Panc1 (cell line): Measurements from ENCODE around the gene GAST. TPM values are rescaled to one million over a fixed set of nuclear protein-coding genes. Genes with fewer than 3 reads are reported as not detected.

ENCODE experiments used
- ATAC-seq: fragments of 200-7000 bp; cut with Tn5 transposase; 2 replicates; pipeline ENCODE4 v1.9.1; 2020; ENCODE audit warnings: mild to moderate bottlenecking, moderate library complexity
- BruUV-seq: library from RNA; stranded (reverse); fragments of 400-500 nt; replicated peaks from 2 replicates; lab custom pipeline; 2021; lab: Mats Ljungman, UMichigan
- CTCF ChIA-PET: fragments of 300-600 bp; sonication (Branson Sonifier 250); formaldehyde crosslinking; loops from one replicate; lab custom pipeline; 2022; ENCODE audit warnings: antibody characterized with exemption; lab: Charles Lee
- POLR2A ChIA-PET: fragments of 300-600 bp; sonication (Branson Sonifier 250); formaldehyde crosslinking; loops from one replicate; lab custom pipeline; 2022; ENCODE audit warnings: antibody characterized with exemption; lab: Charles Lee
- DNase-seq: peaks from one replicate; pipeline ENCODE4 v3.0.0-alpha.2; 2010; ENCODE audit warnings: low read depth, low spot score
- H3K27ac ChIP-seq: 2 replicates; pipeline ENCODE4 v1.5.1; 2011; ENCODE audit warnings: mild to moderate bottlenecking, low read length, inconsistent platforms
- H3K27me3 ChIP-seq: fragments of 200-500 bp; sonication (Bioruptor generic); 2 replicates; pipeline ENCODE4 v1.6.0; 2014; ENCODE audit warnings: low read length, inconsistent platforms; ENCODE audit not compliant: control insufficient read depth, insufficient read depth
- H3K36me3 ChIP-seq: fragments of 200-500 bp; sonication (Bioruptor generic); 2 replicates; pipeline ENCODE4 v1.5.1; 2014; ENCODE audit warnings: inconsistent platforms, mild to moderate bottlenecking, low read length, moderate library complexity; ENCODE audit not compliant: control insufficient read depth, insufficient read depth
- H3K4me1 ChIP-seq: 2 replicates; pipeline ENCODE4 v1.5.1; 2011; ENCODE audit warnings: inconsistent platforms, mild to moderate bottlenecking, low read length, moderate library complexity; ENCODE audit not compliant: control insufficient read depth, insufficient read depth
- H3K4me3 ChIP-seq, 2 experiments: 2 replicates each; pipeline ENCODE4 v1.5.1; 2011 to 2012; ENCODE audit warnings: low read depth in 2 of 2, low read length in 2 of 2, mild to moderate bottlenecking in 2 of 2, inconsistent platforms in 1 of 2, moderate library complexity in 1 of 2
- H3K9me3 ChIP-seq: fragments of 200-500 bp; sonication (Bioruptor generic); 2 replicates; pipeline ENCODE4 v1.5.1; 2014; ENCODE audit warnings: low read depth, mild to moderate bottlenecking, inconsistent platforms, low read length, moderate library complexity; ENCODE audit not compliant: control insufficient read depth, insufficient read depth
- CTCF ChIP-seq: fragments of 450-650 bp; IDR thresholded peaks from 2 replicates; pipeline ENCODE4 v1.5.1; 2017; ENCODE audit warnings: mild to moderate bottlenecking
- POLR2AphosphoS5 ChIP-seq: IDR thresholded peaks from 2 replicates; pipeline ENCODE4 v1.6.1; 2012; ENCODE audit warnings: mild to moderate bottlenecking, low read depth, low read length, moderate library complexity
- REST ChIP-seq, 2 experiments: IDR thresholded peaks; 2 replicates each; pipeline ENCODE4 v1.6.1; 2011 to 2012; ENCODE audit warnings: low read depth in 2 of 2, control low read depth in 1 of 2, low read length in 1 of 2, mild to moderate bottlenecking in 1 of 2, moderate library complexity in 1 of 2; ENCODE audit not compliant: insufficient read depth in 1 of 2
- SIN3A ChIP-seq: IDR thresholded peaks from 2 replicates; pipeline ENCODE4 v1.6.1; 2012; ENCODE audit warnings: low read depth, mild to moderate bottlenecking, low read length, moderate library complexity, borderline replicate concordance; ENCODE audit not compliant: insufficient read depth
- TCF7L2 ChIP-seq: IDR thresholded peaks from 2 replicates; pipeline ENCODE4 v1.6.1; 2011; ENCODE audit warnings: mild to moderate bottlenecking, low read depth, low read length, inconsistent platforms
- in situ Hi-C: cut with HindIII; loops from 2 replicates; pipeline ENCODE4 v1.10.0; 2016; ENCODE audit warnings: low sequenced_read_pairs, low pct_unique_long_range_greater_than_20kb
- intact Hi-C: fragments of 100-400 bp; cut with micrococcal nuclease; formaldehyde crosslinking; loops from one replicate; pipeline ENCODE4 v1.10.0; 2022; ENCODE audit not compliant: unreplicated experiment
- total RNA-seq: library from RNA; stranded (reverse); gene quantifications from one replicate; pipeline ENCODE4 v1.2.1, GENCODE V29; 2021; ENCODE audit not compliant: unreplicated experiment

Gene GAST
- total RNA-seq, 1 experiment from 2014 or later, result not detected

GRCh38 chr17:41682631-41683030, 29.5 kb upstream of the GAST start:
- ATAC-seq, result no peak
- CTCF ChIA-PET, result no interaction called here

GRCh38 chr17:41683441-41684007, 28.6 kb upstream of the GAST start:
- DNase-seq (no peak), ATAC-seq (no peak)
- TF ChIP-seq SIN3A (no peak), POLR2AphosphoS5 (no peak)
- intact Hi-C loops (no loop called here), in situ Hi-C loops (no loop called here)
- no peak overlapping the region for H3K27ac ChIP-seq
- no TSS peak for BruUV-seq
- peaks cover 12% of the 10 kb centered on the region for H3K4me1 ChIP-seq
- CTCF ChIA-PET, result no interaction called here
- no peak overlapping the region for H3K4me3 ChIP-seq
- POLR2A ChIA-PET, result no interaction called here
- H3K27me3 ChIP-seq, result no peaks in the 10 kb centered on the region
- no peaks in the 10 kb centered on the region for H3K36me3 ChIP-seq
- H3K9me3 ChIP-seq, result no peaks in the 10 kb centered on the region; the same call in 1 of the 2 replicates

More at GRCh38 chr17:41682631-41683030, 29.5 kb upstream of the GAST start:
- H3K4me3 ChIP-seq, result no peak overlapping the region
- intact Hi-C loops, result no loop called here
- H3K4me1 ChIP-seq, result peaks cover 6% of the 10 kb centered on the region
- H3K36me3 ChIP-seq, result no peaks in the 10 kb centered on the region
- POLR2A ChIA-PET, result no interaction called here
- H3K27me3 ChIP-seq, result no peaks in the 10 kb centered on the region
- no TSS peak for BruUV-seq
- no peaks in the 10 kb centered on the region; the same call in 1 of the 2 replicates for H3K9me3 ChIP-seq
- no peak overlapping the region for H3K27ac ChIP-seq
- in situ Hi-C loops, result no loop called here
- DNase-seq, result no peak
- TF ChIP-seq SIN3A, result no peak
- TF ChIP-seq TCF7L2, result no peak
- TF ChIP-seq CTCF, result no peak
- TF ChIP-seq POLR2AphosphoS5, result no peak
- no peak for TF ChIP-seq REST (IDR thresholded peaks at IDR 0.05; ENCODE audit: insufficient read depth in 1 of 2, low read depth in 2 of 2, low read length in 1 of 2)

- Histone ChIP-seq H3K4me1 (peaks cover 7% of the 10 kb centered on the region), H3K27me3 (no peaks in the 10 kb centered on the region), H3K4me3 (no peak overlapping the region), H3K9me3 (no peaks in the 10 kb centered on the region; the same call in 1 of the 2 replicates), H3K27ac (no peak overlapping the region), H3K36me3 (no peaks in the 10 kb centered on the region)
- POLR2A ChIA-PET, result no interaction called here
- intact Hi-C loops, result no loop called here
- CTCF ChIA-PET, result no interaction called here
- TF ChIP-seq REST (IDR thresholded peaks at IDR 0.05; ENCODE audit: insufficient read depth in 1 of 2, low read depth in 2 of 2, low read length in 1 of 2), result no peak
- no peak for TF ChIP-seq POLR2AphosphoS5
- TF ChIP-seq TCF7L2, result no peak
- TF ChIP-seq SIN3A, result no peak
- no peak for TF ChIP-seq CTCF
- BruUV-seq, result no TSS peak
- in situ Hi-C loops, result no loop called here
- no peak for ATAC-seq
- no peak for DNase-seq
Measured at GRCh38 chr17:41684035-41684434, 28.1 kb upstream of the GAST start.
